GM18517 (cell line): ENCODE results near the gene LARGE1.

Experiments
- ATAC-seq: cut with Tn5 transposase; IDR thresholded peaks from one replicate; pipeline ENCODE4 v1.9.1; 2021; ENCODE audit warnings: mild to moderate bottlenecking, moderate library complexity; ENCODE audit not compliant: unreplicated experiment

LARGE1 gene

GRCh38 chr22:33288078-33288477, 632.2 kb downstream of the LARGE1 start:
- ATAC-seq, result no peak

GRCh38 chr22:33275073-33275443, 645.2 kb downstream of the LARGE1 start:
- no peak for ATAC-seq

- ATAC-seq, result no peak
Measured at GRCh38 chr22:33274214-33275072, 645.8 kb downstream of the LARGE1 start.

- ATAC-seq, result no peak
Measured at GRCh38 chr22:33272871-33273270, 647.4 kb downstream of the LARGE1 start.

GRCh38 chr22:33272180-33272579, 648.1 kb downstream of the LARGE1 start:
- no peak for ATAC-seq

GRCh38 chr22:33271390-33272161, 648.7 kb downstream of the LARGE1 start:
- peak; percentile 67 for ATAC-seq

- no peak for ATAC-seq
Measured at GRCh38 chr22:33270596-33270995, 649.7 kb downstream of the LARGE1 start.

GRCh38 chr22:33261699-33262098, 658.6 kb downstream of the LARGE1 start:
- ATAC-seq, result no peak

GRCh38 chr22:33260498-33260897, 659.8 kb downstream of the LARGE1 start:
- ATAC-seq, result no peak

- ATAC-seq, result no peak
Measured at GRCh38 chr22:33255791-33256190, 664.5 kb downstream of the LARGE1 start.

- no peak for ATAC-seq
Measured at GRCh38 chr22:33248948-33249347, 671.3 kb downstream of the LARGE1 start.

- ATAC-seq, result peak; percentile 59
Measured at GRCh38 chr22:33247758-33248157, 672.5 kb downstream of the LARGE1 start.

GRCh38 chr22:33242078-33242477, 678.2 kb downstream of the LARGE1 start:
- no peak for ATAC-seq

- no peak for ATAC-seq
Measured at GRCh38 chr22:33240888-33241475, 679.3 kb downstream of the LARGE1 start.

- ATAC-seq, result no peak
Measured at GRCh38 chr22:33232071-33232470, 688.2 kb downstream of the LARGE1 start.

GRCh38 chr22:33227791-33228190, 692.5 kb downstream of the LARGE1 start:
- no peak for ATAC-seq

GRCh38 chr22:33224841-33225240, 695.4 kb downstream of the LARGE1 start:
- no peak for ATAC-seq
